ENCODE data around the gene RAP1A.

DNA sequence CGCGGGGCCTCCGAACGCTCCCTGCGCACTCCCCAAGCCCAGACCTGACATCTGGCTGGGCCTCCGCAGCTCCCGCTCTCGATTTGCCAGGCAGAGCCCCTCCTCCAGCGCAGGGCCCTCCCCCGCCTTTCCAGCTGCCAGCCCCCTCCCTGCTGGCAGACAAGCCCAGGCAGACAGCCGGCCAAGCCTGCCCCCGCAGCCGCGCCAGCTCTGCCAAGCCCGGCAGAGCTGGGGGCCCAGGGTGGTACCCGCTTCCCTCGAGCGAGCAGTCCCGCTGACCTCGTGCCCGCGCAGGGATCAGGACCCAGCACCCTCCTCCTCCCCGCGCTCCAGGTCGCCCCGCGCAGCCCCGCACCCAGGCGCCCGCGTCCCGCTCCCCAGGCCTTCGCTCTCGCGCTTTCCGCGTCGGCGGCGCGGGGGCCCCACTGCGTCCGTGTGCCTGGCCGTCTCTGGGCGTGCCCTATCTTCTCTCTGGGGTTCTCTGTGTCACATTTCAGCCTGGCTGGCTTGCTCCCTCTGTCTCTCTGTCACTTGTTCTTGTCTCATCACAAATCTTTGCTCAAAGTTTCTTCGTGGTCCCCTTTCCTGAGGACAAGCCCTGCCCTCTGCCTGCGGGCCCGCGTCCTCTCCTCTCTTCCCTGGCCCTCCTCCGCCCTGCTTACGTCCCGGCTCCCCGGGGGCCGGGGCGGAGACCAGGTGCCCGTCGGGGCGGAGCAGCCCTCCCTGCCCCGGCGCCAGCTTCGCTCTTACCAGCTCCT lies 119.0 kb downstream of the RAP1A start:
- no peak for TF ChIP-seq POLR2AphosphoS5 (IDR thresholded peaks at IDR 0.05; ENCODE audit: borderline replicate concordance, low read depth, low read length)
- TF ChIP-seq EZH2 (IDR thresholded peaks at IDR 0.05): no peak
